HG02852 (cell line): ENCODE data around the gene VAV3.

Experiments used
- ATAC-seq: cut with Tn5 transposase; IDR thresholded peaks from one replicate; pipeline ENCODE4 v1.9.1; 2021; ENCODE audit warnings: mild to moderate bottlenecking, moderate library complexity; ENCODE audit not compliant: unreplicated experiment

Gene VAV3

DNA sequence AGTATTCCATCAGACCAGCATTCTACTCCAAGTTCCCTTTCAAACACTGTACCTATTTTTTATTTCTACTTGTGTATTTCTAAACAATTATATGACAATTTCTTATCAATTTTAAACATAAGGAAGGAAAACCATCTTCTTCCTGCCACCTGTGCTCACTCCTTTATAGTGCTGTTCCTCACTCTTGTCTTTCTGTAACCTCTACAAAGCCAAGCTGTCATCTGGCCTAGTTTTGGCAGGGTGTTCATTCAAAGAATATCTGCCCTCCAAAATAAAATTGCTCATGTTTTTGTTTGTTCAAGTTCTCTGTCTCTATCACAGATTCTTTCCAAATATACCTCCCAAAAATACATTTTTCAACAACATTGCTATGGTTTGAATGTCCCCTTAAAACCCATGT, 360.2 kb downstream of the VAV3 start:
- no peak for ATAC-seq

- no peak for ATAC-seq
Observed at GRCh38 chr1:107600607-107601160, 364.3 kb downstream of the VAV3 start.

GRCh38 chr1:107599220-107599619, 365.8 kb downstream of the VAV3 start:
- ATAC-seq: no peak

DNA sequence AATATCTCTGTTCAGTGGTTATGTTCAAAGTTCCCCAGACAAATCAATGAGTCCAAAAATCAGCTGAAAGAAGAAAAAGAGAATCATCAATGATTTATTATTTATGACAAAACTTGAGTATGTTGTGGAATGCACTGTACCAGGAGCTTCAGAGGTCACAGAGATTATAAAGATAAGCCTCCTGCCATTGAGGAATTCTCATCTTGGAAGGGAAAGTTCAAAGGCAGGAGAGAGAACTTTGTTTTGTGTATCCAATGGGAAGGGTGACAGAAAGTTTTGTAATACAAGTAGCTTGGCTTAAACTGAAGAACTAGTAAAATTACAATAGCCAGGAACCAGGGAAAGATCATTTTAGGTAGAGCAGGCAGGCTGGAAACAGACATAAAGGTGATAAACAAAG, 367.7 kb downstream of the VAV3 start:
- ATAC-seq: no peak

DNA sequence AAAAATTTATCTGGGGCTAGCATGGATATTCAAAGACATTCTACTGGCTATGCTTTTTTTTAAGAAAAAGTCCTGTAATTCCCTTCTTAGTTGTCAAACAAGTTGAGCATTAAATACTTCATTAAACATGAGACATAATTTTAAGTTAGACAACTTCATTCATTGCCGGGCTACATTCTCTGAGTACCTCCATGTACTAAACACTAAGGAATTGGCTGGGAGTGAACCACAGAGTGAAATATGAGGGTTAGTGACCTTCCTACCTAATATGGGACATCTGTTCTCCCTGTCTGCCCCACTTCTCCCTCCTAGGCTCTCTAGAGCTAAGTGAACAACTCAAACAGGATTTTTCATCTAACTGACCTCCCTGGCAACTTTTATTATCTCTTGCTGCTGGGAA, 370.4 kb downstream of the VAV3 start:
- no peak for ATAC-seq

GRCh38 chr1:107593501-107594209, 371.3 kb downstream of the VAV3 start:
- ATAC-seq: no peak

GRCh38 chr1:107590900-107591622, 373.9 kb downstream of the VAV3 start:
- ATAC-seq: peak; percentile 75

DNA sequence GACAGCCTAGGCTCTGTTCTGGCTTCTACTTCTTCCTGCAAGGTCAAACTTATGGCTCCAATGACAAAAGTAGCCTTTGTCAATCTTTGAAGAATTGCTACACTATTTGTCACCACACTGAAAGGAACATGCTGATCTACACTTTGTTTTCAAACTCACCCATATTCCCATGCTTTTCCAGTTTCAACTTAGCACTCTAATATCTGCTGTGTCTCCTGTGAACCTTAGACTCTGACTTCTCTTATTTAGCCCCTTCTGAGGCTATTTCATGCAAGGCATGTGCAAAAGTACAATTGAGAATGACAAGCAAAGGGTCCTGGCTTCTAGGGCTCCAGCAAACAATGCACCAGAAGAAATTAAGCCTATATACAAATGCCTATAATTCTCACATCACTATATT, 374.9 kb downstream of the VAV3 start:
- ATAC-seq: no peak

- no peak for ATAC-seq
Observed at GRCh38 chr1:107588321-107588720, 376.7 kb downstream of the VAV3 start.

- ATAC-seq: no peak
Observed at GRCh38 chr1:107575226-107575625, 389.8 kb downstream of the VAV3 start.

- no peak for ATAC-seq
Observed at GRCh38 chr1:107574044-107574443, 390.9 kb downstream of the VAV3 start.

GRCh38 chr1:107572674-107573211, 392.2 kb downstream of the VAV3 start:
- no peak for ATAC-seq

- no peak for ATAC-seq
Observed at GRCh38 chr1:107570768-107571167, 394.2 kb downstream of the VAV3 start.

- no peak for ATAC-seq
Observed at GRCh38 chr1:107563441-107563840, 401.5 kb downstream of the VAV3 start.

GRCh38 chr1:107559881-107560280, 405.1 kb downstream of the VAV3 start:
- ATAC-seq: no peak

GRCh38 chr1:107557095-107557494, 407.9 kb downstream of the VAV3 start:
- ATAC-seq: no peak

DNA sequence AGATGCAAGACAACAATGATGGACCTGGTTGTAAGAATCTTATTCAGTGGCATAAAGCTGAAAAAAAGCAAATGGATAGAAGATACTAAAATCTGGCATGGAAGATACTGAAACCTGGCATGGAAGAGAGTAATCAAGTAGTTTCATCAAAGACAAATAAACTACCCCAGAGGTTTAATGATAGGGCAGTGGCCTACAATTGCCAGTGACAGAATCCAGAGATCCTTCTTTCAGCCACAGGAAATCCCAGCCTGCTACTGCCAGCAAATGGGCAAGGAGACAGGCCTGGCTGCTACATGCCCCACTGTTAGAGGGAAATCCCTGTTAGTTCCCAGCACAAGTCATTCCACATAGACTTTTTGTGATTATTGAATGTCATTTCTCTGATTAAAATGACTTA, 409.4 kb downstream of the VAV3 start:
- ATAC-seq: no peak

- no peak for ATAC-seq
Observed at GRCh38 chr1:107552781-107553180, 412.2 kb downstream of the VAV3 start.

GRCh38 chr1:107551456-107551855, 413.5 kb downstream of the VAV3 start:
- ATAC-seq: no peak

GRCh38 chr1:107550358-107550757, 414.6 kb downstream of the VAV3 start:
- ATAC-seq: no peak

GRCh38 chr1:107549152-107549810, 415.7 kb downstream of the VAV3 start:
- no peak for ATAC-seq
